IMR-90 (cell line): ENCODE data around the gene HPRT1. TPM values are rescaled to one million over a fixed set of nuclear protein-coding genes. Genes with fewer than 3 reads are reported as not detected.

ENCODE experiments used
- ATAC-seq: fragments of 200-7000 bp; cut with Tn5 transposase; 2 replicates; pipeline ENCODE4 v1.9.1; 2020; ENCODE audit warnings: low read depth, mild to moderate bottlenecking, moderate library complexity
- BruUV-seq: library from RNA; stranded (reverse); fragments of 400-500 nt; replicated peaks from 2 replicates; lab custom pipeline; 2021; lab: Mats Ljungman, UMichigan
- CTCF ChIA-PET: fragments of 300-600 bp; formaldehyde crosslinking; extraction: SDS; loops from one replicate; lab custom pipeline; 2021; ENCODE audit warnings: antibody characterized with exemption; lab: Yijun Ruan, JAX
- POLR2A ChIA-PET: fragments of 300-600 bp; sonication (Branson Sonifier 250); formaldehyde crosslinking; loops from one replicate; lab custom pipeline; 2022; ENCODE audit warnings: antibody characterized with exemption; ENCODE audit not compliant: unreplicated experiment; lab: Charles Lee
- DNase-seq: peaks from one replicate; pipeline ENCODE4 v3.0.0; 2013
- H2AFZ ChIP-seq: replicated peaks from 2 replicates; pipeline ENCODE3; 2013; ENCODE audit warnings: low read length, mild to moderate bottlenecking; ENCODE audit not compliant: poor library complexity
- H2AK5ac ChIP-seq: 2 replicates; pipeline ENCODE4 v1.6.1; 2013; ENCODE audit warnings: low read depth, low read length, inconsistent platforms
- H2AK9ac ChIP-seq: replicated peaks from 2 replicates; pipeline ENCODE3; 2013; ENCODE audit warnings: mild to moderate bottlenecking, low read depth, low read length, moderate library complexity; ENCODE audit not compliant: poor library complexity
- H2BK120ac ChIP-seq: 2 replicates; pipeline ENCODE4 v1.6.1; 2013; ENCODE audit warnings: low read depth, low read length, inconsistent platforms
- H2BK15ac ChIP-seq: 3 replicates; pipeline ENCODE4 v1.6.1; 2013; ENCODE audit warnings: low read depth, low read length, inconsistent platforms
- H2BK20ac ChIP-seq: 2 replicates; pipeline ENCODE4 v1.6.1; 2013; ENCODE audit warnings: low read depth, mild to moderate bottlenecking, inconsistent platforms, low read length, moderate library complexity
- H2BK5ac ChIP-seq: 2 replicates; pipeline ENCODE4 v1.6.1; 2013; ENCODE audit warnings: mild to moderate bottlenecking, low read depth, low read length, inconsistent platforms; ENCODE audit not compliant: poor library complexity, severe bottlenecking
- H3K14ac ChIP-seq: replicated peaks from 2 replicates; pipeline ENCODE4 v1.6.1; 2013; ENCODE audit warnings: low read depth, low read length, inconsistent platforms
- H3K18ac ChIP-seq: 2 replicates; pipeline ENCODE4 v1.6.1; 2013; ENCODE audit warnings: low read depth, low read length, control low read depth
- H3K23ac ChIP-seq: 2 replicates; pipeline ENCODE4 v1.6.1; 2013; ENCODE audit warnings: low read depth, low read length, inconsistent platforms
- H3K27ac ChIP-seq: 2 replicates; pipeline ENCODE4 v1.5.1; 2013; ENCODE audit warnings: mild to moderate bottlenecking, control low read depth, low read length; ENCODE audit not compliant: insufficient read depth
- H3K27me3 ChIP-seq: 2 replicates; pipeline ENCODE4 v1.6.1; 2013; ENCODE audit warnings: low read length; ENCODE audit not compliant: control insufficient read depth, insufficient read depth
- H3K36me3 ChIP-seq: 2 replicates; pipeline ENCODE4 v1.6.1; 2013; ENCODE audit warnings: low read length, mixed read lengths; ENCODE audit not compliant: control insufficient read depth, insufficient read depth
- H3K4ac ChIP-seq: 2 replicates; pipeline ENCODE4 v1.6.1; 2013; ENCODE audit warnings: low read depth, low read length, inconsistent platforms
- H3K4me1 ChIP-seq: 2 replicates; pipeline ENCODE4 v1.6.1; 2013; ENCODE audit warnings: low read length, mixed read lengths; ENCODE audit not compliant: control insufficient read depth, insufficient read depth
- H3K4me2 ChIP-seq: 2 replicates; pipeline ENCODE4 v1.6.1; 2013; ENCODE audit warnings: low read depth, mild to moderate bottlenecking, control low read depth, low read length, moderate library complexity
- H3K4me3 ChIP-seq: 2 replicates; pipeline ENCODE4 v1.5.1; 2013; ENCODE audit warnings: low read depth, mild to moderate bottlenecking, control low read depth, low read length, moderate library complexity; ENCODE audit not compliant: insufficient read depth
- H3K56ac ChIP-seq: 2 replicates; pipeline ENCODE4 v1.6.1; 2013; ENCODE audit warnings: low read length, inconsistent platforms; ENCODE audit not compliant: insufficient read depth; ENCODE audit errors: extremely low read depth
- H3K79me1 ChIP-seq, 2 experiments: 2 replicates each; pipeline ENCODE4 v1.6.1; 2013; ENCODE audit warnings: low read length in 2 of 2, inconsistent platforms in 1 of 2, low read depth in 1 of 2
- H3K9ac ChIP-seq: 2 replicates; pipeline ENCODE4 v1.6.1; 2013; ENCODE audit warnings: low read depth, low read length, control low read depth
- H3K9me1 ChIP-seq: 2 replicates; pipeline ENCODE4 v1.6.1; 2013; ENCODE audit warnings: low read length, inconsistent platforms; ENCODE audit not compliant: insufficient read depth
- H3K9me3 ChIP-seq: 2 replicates; pipeline ENCODE4 v1.6.1; 2013; ENCODE audit warnings: low read length; ENCODE audit not compliant: control insufficient read depth, insufficient read depth
- H4K20me1 ChIP-seq: 2 replicates; pipeline ENCODE4 v1.6.1; 2013; ENCODE audit warnings: low read length, inconsistent platforms; ENCODE audit not compliant: insufficient read depth
- H4K5ac ChIP-seq: 2 replicates; pipeline ENCODE4 v1.6.1; 2013; ENCODE audit warnings: mild to moderate bottlenecking, low read depth, low read length, control low read depth
- H4K8ac ChIP-seq, 2 experiments: 2 replicates each; pipeline ENCODE4 v1.6.1; 2013; ENCODE audit warnings: low read depth in 2 of 2, low read length in 2 of 2, control low read depth in 1 of 2, inconsistent platforms in 1 of 2
- H4K91ac ChIP-seq: 2 replicates; pipeline ENCODE4 v1.6.1; 2013; ENCODE audit warnings: low read depth, low read length, inconsistent platforms; ENCODE audit not compliant: insufficient read depth
- BHLHE40 ChIP-seq: fragments of 150-350 bp; IDR thresholded peaks from 2 replicates; pipeline ENCODE4 v1.6.1; 2016; ENCODE audit warnings: mild to moderate bottlenecking, low read depth, low read length
- CEBPB ChIP-seq: IDR thresholded peaks from 2 replicates; pipeline ENCODE4 v1.6.1; 2012; ENCODE audit warnings: low read depth, low read length, improper control_type of control experiment
- CHD1 ChIP-seq: IDR thresholded peaks from 2 replicates; pipeline ENCODE4 v1.6.1; 2012; ENCODE audit warnings: low read depth, low read length, improper control_type of control experiment
- ELK1 ChIP-seq: fragments of 150-350 bp; IDR thresholded peaks from 2 replicates; pipeline ENCODE4 v1.6.1; 2016; ENCODE audit warnings: low read depth, mild to moderate bottlenecking, low read length, moderate library complexity, borderline replicate concordance
- FOS ChIP-seq: fragments of 150-350 bp; IDR thresholded peaks from 2 replicates; pipeline ENCODE4 v1.6.1; 2016; ENCODE audit warnings: low read depth, low read length
- MAFK ChIP-seq: IDR thresholded peaks from 2 replicates; pipeline ENCODE4 v1.6.1; 2012; ENCODE audit warnings: low read depth, low read length, improper control_type of control experiment
- MAZ ChIP-seq: IDR thresholded peaks from 2 replicates; pipeline ENCODE4 v1.6.1; 2012; ENCODE audit warnings: low read depth, mild to moderate bottlenecking, low read length, improper control_type of control experiment, moderate library complexity, borderline replicate concordance
- MXI1 ChIP-seq: IDR thresholded peaks from 2 replicates; pipeline ENCODE4 v1.6.1; 2012; ENCODE audit warnings: low read depth, mild to moderate bottlenecking, low read length, moderate library complexity, borderline replicate concordance
- NFE2L2 ChIP-seq: fragments of 150-350 bp; IDR thresholded peaks from 2 replicates; pipeline ENCODE4 v1.6.1; 2016; ENCODE audit warnings: low read depth, mild to moderate bottlenecking, low read length
- POLR2A ChIP-seq: IDR thresholded peaks from 2 replicates; pipeline ENCODE4 v1.6.1; 2012; ENCODE audit warnings: mild to moderate bottlenecking, low read depth, low read length
- RAD21 ChIP-seq: IDR thresholded peaks from 2 replicates; pipeline ENCODE4 v1.6.1; 2012; ENCODE audit warnings: low read length, improper control_type of control experiment
- RCOR1 ChIP-seq: IDR thresholded peaks from 2 replicates; pipeline ENCODE4 v1.6.1; 2012; ENCODE audit warnings: mild to moderate bottlenecking, low read length, improper control_type of control experiment; ENCODE audit not compliant: insufficient replicate concordance
- RFX5 ChIP-seq: IDR thresholded peaks from 2 replicates; pipeline ENCODE4 v1.8.0; 2012; ENCODE audit warnings: low read depth, mild to moderate bottlenecking, low read length, moderate library complexity
- SMC3 ChIP-seq: fragments of 150-350 bp; IDR thresholded peaks from 2 replicates; pipeline ENCODE4 v1.6.1; 2016; ENCODE audit warnings: low read depth, mild to moderate bottlenecking, antibody characterized with exemption, low read length, moderate library complexity
- WGBS, 2 experiments: methylation state at CpG; one replicate each; pipeline versions ENCODE4 v1.1.5 to v1.1.7; 2013; ENCODE audit warnings: missing lambda C conversion rate in 2 of 2; ENCODE audit not compliant: insufficient read length in 1 of 2; ENCODE audit errors: extremely low coverage in 2 of 2; 5-methylcytosine and 5-hydroxymethylcytosine counted together
- dilution Hi-C: fragments of 300-500 bp; cut with HindIII; formaldehyde crosslinking; loops from one replicate; pipeline ENCODE4 v1.14.3; 2018; ENCODE audit warnings: low sequenced_read_pairs; ENCODE audit not compliant: unreplicated experiment
- in situ Hi-C: fragments of 300-500 bp; cut with MboI; formaldehyde crosslinking; loops from 3 replicates; pipeline ENCODE4 v1.14.3; 2019; ENCODE audit warnings: low sequenced_read_pairs, inconsistent platforms, mixed read lengths
- intact Hi-C: fragments of 100-400 bp; cut with micrococcal nuclease; formaldehyde crosslinking; loops from 2 replicates; pipeline ENCODE4 v1.10.0; 2022
- polyA plus RNA-seq, 3 experiments: library from polyadenylated mRNA; depleted of rRNA; stranded (reverse); fragments of >200 nt; gene quantifications; 2 replicates each; pipeline ENCODE4 v1.2.3, GENCODE V29; 2012; ENCODE audit warnings: low replicate concordance in 1 of 3
- total RNA-seq: library from RNA; depleted of rRNA; stranded (reverse); fragments of >200 nt; gene quantifications from 2 replicates; pipeline ENCODE4 v1.2.3, GENCODE V29; 2012
- TF ChIP-seq, protein P1 (sequence below): fragments of 150-350 bp; IDR thresholded peaks from 2 replicates; pipeline ENCODE4 v1.6.1; 2017; ENCODE audit warnings: mild to moderate bottlenecking, antibody characterized with exemption, low read length, low read depth
- TF ChIP-seq, protein P2 (sequence below): conservative IDR thresholded peaks from 2 replicates; pipeline ENCODE4 v1.5.1; 2012; ENCODE audit warnings: mild to moderate bottlenecking, low read depth, low read length, improper control_type of control experiment

HPRT1 gene
- total and polyA plus RNA-seq, 2 of the 4 experiments (the other 2 are of a cell fraction), result 7.0 to 30.3 TPM

GRCh38 chrX:134460862-134461220, 876 bp downstream of the HPRT1 start:
- peak overlapping the region in 1 of 2 experiments; percentile 2; a peak in 1 of 4 replicates for H4K8ac ChIP-seq
- intact Hi-C loops, result no loop called here
- H3K4me3 ChIP-seq, result peak overlapping the region; percentile 89
- ChIA-PET CTCF (interaction anchor here (0.9 kb wide), 1 partner anchor 64 kb away, joined by 3 read pairs; no protein-coding TSS in a partner anchor), POLR2A (no interaction called here)
- 0 out of 2 replicates have a peak overlapping the region, but pooled peaks have one; percentile 18 for H3K14ac ChIP-seq
- H3K9me1 ChIP-seq, result no peaks in the 10 kb centered on the region
- no peaks in the 10 kb centered on the region for H4K20me1 ChIP-seq
- ATAC-seq (peak; percentile 11), DNase-seq (peak; percentile 1)
- H2BK5ac ChIP-seq, result no peak overlapping the region
- peak overlapping the region; percentile 56; the same call in 1 of the 2 replicates for H3K23ac ChIP-seq
- TF ChIP-seq MAFK, result no peak
- no peak for TF ChIP-seq POLR2A
- no peak for TF ChIP-seq FOS
- TF ChIP-seq BHLHE40, result no peak
- TF ChIP-seq RCOR1, result no peak
- TF ChIP-seq CEBPB, result no peak
- TF ChIP-seq SMC3, result no peak
- TF ChIP-seq RFX5, result no peak
- no peak for TF ChIP-seq NFE2L2
- TF ChIP-seq CHD1, result no peak
- TF ChIP-seq MAZ, result no peak
- no peak for TF ChIP-seq ELK1
- TF ChIP-seq RAD21, result no peak
- TF ChIP-seq MXI1, result no peak
- TF ChIP-seq, protein P1, sequence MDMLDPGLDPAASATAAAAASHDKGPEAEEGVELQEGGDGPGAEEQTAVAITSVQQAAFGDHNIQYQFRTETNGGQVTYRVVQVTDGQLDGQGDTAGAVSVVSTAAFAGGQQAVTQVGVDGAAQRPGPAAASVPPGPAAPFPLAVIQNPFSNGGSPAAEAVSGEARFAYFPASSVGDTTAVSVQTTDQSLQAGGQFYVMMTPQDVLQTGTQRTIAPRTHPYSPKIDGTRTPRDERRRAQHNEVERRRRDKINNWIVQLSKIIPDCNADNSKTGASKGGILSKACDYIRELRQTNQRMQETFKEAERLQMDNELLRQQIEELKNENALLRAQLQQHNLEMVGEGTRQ, result no peak
- TF ChIP-seq, protein P2, sequence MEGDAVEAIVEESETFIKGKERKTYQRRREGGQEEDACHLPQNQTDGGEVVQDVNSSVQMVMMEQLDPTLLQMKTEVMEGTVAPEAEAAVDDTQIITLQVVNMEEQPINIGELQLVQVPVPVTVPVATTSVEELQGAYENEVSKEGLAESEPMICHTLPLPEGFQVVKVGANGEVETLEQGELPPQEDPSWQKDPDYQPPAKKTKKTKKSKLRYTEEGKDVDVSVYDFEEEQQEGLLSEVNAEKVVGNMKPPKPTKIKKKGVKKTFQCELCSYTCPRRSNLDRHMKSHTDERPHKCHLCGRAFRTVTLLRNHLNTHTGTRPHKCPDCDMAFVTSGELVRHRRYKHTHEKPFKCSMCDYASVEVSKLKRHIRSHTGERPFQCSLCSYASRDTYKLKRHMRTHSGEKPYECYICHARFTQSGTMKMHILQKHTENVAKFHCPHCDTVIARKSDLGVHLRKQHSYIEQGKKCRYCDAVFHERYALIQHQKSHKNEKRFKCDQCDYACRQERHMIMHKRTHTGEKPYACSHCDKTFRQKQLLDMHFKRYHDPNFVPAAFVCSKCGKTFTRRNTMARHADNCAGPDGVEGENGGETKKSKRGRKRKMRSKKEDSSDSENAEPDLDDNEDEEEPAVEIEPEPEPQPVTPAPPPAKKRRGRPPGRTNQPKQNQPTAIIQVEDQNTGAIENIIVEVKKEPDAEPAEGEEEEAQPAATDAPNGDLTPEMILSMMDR, result no peak
- peak overlapping the region; percentile 71 for H3K9ac ChIP-seq
- peaks cover 3 to 14% of the 10 kb centered on the region in 2 experiments; a peak in 2 of 4 replicates for H3K79me1 ChIP-seq
- no peaks in the 10 kb centered on the region for H3K36me3 ChIP-seq
- peak overlapping the region; percentile 78 for H3K4me2 ChIP-seq
- no peak overlapping the region for H3K18ac ChIP-seq
- peak overlapping the region; percentile 91 for H2AFZ ChIP-seq
- H3K56ac ChIP-seq, result no peak overlapping the region
- H3K4ac ChIP-seq, result peak overlapping the region; percentile 39; the same call in 1 of the 2 replicates
- in situ Hi-C loops, result loop anchor here (25.0 kb wide), 1 partner anchor 551 kb away; the partner anchor contains the start of gene RTL8B
- H3K9me3 ChIP-seq, result no peaks in the 10 kb centered on the region
- H3K4me1 ChIP-seq, result no peaks in the 10 kb centered on the region; the same call in 1 of the 2 replicates
- no TSS peak for BruUV-seq
- H4K5ac ChIP-seq, result no peak overlapping the region
- H2AK5ac ChIP-seq, result no peak overlapping the region
- dilution Hi-C loops, result no loop called here
- H2BK15ac ChIP-seq, result no peak overlapping the region
- H3K27me3 ChIP-seq, result no peaks in the 10 kb centered on the region
- H4K91ac ChIP-seq, result peak overlapping the region; percentile 3; the same call in 1 of the 2 replicates
- H2AK9ac ChIP-seq, result peak overlapping the region; percentile 18
- H2BK20ac ChIP-seq, result no peak overlapping the region
- H2BK120ac ChIP-seq, result no peak overlapping the region
- no peak overlapping the region; the same call in 1 of the 2 replicates for H3K27ac ChIP-seq
- WGBS, 2 experiments, result no CpG with 5 or more reads among the region's 9 CpGs
